NCI-H510A treated with DMSO at 0.1 percent for 48 hours (cell line): ENCODE data around the gene ATP5MC2.
"Not testable (repeated sequence)": the region's sequence is repeated elsewhere in the genome, so short reads cannot be mapped to it uniquely, and the experiment has no call there.

Experiments used
- DNase-seq: peaks from one replicate; lab custom pipeline; 2025; lab: John Stamatoyannopoulos, UW

Gene ATP5MC2

GRCh38 chr12:53694756-53695151 lies 18.9 kb upstream of the ATP5MC2 start:
- DNase-seq: no peak

DNA sequence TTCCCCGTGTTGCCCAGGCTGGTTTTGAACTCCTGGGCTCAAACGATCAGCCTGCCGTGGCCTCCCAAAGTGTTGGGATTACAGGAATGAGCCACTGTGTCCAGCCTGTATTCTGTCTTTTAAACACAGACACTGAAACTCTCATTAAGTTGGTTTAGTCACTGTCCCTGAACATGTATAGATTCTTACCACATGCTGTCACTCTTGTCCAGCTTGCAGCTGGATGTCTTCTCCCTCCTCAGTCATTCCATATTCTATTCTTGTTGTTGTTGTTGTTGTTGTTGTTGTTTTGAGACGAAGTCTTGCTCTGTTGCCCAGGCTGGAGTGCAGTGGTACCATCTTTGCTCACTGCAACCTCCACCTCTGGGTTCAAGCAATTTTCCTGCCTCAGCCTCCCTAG lies 12.3 kb upstream of the ATP5MC2 start:
- DNase-seq: no peak

- no peak for DNase-seq
Measured at GRCh38 chr12:53686436-53686835, 10.6 kb upstream of the ATP5MC2 start.

DNA sequence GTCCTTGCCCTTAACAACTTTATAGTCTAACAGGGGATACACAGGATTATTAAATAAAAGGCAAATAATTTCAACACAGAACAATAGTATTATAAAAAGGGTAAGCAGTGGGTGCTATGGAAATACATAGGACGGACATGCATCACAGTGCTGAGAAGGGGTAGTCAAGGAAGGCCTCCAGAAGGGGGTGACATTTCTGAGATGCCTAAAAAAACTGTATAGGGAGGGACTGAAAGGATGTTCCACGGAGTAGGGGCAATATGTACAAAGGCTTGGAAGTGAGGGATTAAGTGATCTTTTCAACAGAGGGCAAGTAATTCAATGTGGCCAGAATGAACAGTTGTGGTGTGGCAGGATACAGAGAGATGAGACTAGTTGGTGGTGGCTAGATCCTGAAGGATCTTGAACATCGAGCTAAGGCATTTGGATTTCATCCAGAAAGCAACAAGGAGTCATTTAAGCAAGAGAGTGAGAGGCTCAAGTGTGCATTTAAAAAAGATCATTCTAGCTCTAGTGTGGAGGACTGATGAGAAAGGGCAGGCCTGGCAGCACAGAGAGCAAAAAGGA lies 8.9 kb upstream of the ATP5MC2 start:
- DNase-seq: no peak

DNA sequence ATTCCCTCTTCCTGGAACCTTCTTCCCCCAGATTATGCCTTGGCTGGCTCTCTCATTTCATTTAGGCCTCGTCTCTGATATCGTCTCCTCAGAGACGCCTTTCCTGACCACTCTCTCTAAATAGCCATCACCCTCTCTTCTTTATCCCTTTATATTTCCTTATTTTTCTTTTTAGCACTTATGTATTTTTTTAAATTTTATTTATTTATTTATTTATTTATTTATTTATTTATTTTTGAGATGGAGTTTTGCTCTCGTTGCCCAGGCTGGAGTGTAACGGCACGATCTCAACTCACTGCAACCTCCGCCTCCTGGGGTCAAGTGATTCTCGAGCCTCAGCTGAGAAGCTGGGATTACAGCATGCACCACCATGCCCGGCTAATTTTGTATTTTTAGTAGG lies 8.1 kb upstream of the ATP5MC2 start:
- DNase-seq: no peak

DNA sequence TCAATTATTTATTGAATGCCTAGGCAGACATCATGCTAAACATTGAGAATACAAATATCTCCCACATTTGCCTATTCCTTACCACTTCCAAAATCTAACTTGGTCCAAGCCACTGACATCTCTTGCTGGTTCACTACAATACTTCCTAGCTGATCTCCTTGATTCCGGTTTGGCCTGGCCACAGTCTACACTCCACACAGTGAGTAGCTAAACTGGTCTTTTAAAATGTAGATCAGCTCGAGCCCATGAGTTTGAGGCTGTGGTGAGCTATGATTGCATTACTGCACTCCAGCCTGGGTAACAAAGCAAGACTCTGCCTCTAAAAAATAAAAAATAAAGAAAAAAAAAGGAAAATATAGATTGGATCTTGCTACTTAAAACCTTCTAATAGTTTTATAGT lies 7.6 kb upstream of the ATP5MC2 start:
- DNase-seq: no peak

GRCh38 chr12:53680061-53680460 lies 4.2 kb upstream of the ATP5MC2 start:
- not testable (repeated sequence) for DNase-seq

GRCh38 chr12:53677800-53678148 lies 1.9 kb upstream of the ATP5MC2 start:
- DNase-seq: no peak

GRCh38 chr12:53677016-53677799 lies 1.3 kb upstream of the ATP5MC2 start:
- DNase-seq: no peak

- no peak for DNase-seq
Measured at GRCh38 chr12:53676656-53677015, 753 bp upstream of the ATP5MC2 start.

DNA sequence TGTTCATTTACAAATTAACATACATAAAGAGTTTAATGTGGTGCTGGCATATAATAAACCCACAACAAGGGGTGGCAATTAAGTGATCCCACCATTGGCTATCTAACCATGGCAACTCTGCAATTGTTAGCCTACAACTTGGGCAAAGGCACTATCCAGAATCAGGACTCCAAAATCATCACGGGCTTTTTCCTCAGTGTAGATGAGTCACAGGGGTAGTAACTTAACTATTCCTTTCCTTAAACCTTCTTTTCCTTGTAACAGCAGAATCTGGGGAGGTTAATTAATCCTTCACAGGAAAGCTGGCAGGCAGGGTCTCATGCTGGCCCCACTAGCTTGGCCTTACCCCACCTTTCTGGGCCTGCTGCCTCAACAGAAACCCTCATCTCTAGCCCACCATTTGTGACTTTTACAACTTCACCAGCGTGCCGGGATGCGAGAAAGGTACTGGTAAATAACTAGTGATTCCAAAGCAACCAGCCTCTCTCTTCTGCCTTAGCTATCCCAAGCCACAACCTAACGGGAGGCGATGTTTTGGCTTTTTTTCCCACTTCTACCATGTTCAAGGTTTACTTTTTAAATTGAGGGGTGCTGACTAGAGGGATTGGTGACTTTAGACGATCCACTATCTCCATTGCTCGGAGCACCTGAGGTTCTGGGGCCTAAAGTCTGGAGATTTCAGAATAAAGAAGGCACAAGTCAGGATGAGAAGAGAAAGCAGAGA lies 744 bp downstream of the ATP5MC2 start:
- DNase-seq: peak; percentile 39

- no peak for DNase-seq
Measured at GRCh38 chr12:53670971-53671370, 4.9 kb downstream of the ATP5MC2 start.

DNA sequence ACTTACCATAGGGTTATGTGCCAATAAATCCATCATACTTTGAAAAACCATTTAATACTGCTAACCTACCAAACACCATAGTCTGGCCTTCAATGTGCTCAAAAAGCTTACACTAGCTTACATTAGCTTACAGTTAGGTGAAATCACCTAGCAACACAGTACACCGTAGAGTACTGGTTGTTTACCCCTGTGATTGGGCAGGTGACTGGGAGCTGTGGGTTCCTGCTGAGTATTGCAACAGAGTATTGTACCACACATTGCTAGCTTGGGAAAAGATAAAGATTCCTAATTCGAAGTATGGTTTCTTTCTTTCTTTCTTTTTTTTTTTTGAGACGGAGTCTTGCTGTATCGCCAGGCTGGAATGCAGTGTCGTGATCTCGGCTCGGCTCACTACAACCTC lies 5.6 kb downstream of the ATP5MC2 start:
- DNase-seq: no peak

DNA sequence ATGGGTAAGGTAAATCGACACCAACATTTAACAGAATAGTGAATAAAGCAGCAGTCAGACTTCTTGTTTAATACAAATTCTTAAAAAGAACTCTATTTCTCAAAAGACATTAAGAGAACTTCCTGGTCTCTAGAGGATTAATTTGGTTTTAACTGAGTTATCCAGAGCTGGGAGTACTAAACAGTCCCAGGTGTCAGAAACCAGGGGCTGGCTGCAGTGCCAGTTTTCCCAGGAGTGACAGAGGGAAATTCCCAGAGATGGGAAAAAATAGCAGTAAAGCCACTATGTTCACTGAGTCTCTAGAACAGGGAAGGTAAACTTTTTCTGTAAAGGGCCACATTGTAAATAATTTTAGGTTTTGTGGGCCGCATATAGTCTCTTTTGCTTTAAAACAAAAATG lies 8.8 kb downstream of the ATP5MC2 start:
- DNase-seq: no peak

DNA sequence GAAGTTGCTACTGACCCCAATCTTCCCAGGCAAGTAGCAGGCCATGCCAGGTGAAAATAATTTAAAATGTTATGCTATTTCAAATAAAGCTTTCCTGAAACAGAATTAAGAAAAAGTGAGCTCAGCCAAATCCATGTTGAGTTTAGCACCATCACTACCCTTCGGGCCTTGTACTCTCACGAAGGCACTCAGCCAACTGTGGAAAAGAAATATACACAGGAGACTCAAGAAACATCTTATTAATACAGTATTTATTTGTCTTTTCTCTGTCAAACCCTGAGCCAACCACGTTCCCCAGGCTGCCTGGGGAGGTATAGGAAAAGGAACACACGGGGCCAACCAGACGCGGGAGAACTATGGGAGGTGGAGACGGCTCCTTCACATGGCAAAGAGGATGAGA lies 10.9 kb downstream of the ATP5MC2 start:
- no peak for DNase-seq

DNA sequence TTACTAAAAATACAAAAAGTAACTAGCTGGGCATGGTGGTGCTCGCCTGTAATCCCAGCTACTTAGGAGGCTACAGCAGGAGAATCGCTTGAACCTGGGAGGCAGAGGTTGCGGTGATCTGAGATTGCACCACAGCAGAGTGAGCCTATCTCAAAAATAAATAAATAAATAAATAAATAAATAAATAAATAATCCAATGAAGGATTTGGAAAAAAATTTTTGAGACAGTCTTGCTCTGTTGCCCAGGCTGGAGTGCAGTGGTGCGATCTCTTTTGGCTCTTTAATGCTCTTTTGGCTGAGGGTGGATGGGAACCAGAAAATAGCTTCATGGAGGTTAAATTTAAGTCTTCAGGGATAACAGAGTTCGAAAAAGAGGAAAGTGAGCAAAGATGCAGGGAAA lies 11.7 kb downstream of the ATP5MC2 start:
- no peak for DNase-seq

GRCh38 chr12:53660041-53660440 lies 15.8 kb downstream of the ATP5MC2 start:
- no peak for DNase-seq

DNA sequence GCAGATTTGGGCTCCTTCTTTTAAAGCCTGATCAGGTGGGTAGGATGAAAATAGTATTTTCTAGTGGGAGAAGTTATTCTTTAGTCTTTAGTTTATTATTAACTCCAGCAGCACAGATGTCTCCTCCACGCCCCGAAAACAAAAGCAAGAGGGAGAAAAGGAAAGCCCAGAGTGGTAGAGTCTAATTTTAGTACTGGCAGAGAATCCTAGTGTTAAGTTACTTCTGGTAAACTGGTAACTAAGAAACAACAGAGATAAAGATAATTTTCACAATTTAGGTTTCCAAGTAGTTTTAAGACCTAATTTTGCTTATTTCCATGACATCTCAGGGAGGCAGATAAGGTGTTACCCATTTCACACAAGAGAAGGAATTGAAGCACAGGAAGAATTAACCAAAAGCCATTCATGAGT lies 16.3 kb downstream of the ATP5MC2 start:
- DNase-seq: no peak

- DNase-seq: peak; percentile 21
Measured at GRCh38 chr12:53659011-53659551, 16.8 kb downstream of the ATP5MC2 start.

DNA sequence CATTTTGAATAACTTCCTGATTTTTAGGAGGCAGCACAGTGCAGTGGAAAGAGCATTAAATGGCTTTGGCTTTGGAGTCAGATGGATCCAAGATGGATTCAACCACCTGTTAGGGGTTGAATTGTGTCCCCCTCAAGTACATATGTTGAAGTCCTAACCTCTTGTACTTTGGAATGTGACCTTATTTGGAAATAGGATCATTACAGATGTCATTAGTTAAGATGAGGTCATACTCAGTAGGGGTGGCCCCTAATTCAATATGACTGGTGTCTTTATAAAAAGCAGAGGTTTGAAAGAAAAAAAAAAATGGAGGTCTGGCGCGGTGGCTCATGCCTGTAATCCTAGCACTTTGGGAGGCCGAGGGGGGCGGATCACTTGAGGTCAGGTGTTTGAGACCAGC lies 18.8 kb downstream of the ATP5MC2 start:
- DNase-seq: no peak

- DNase-seq: no peak
Measured at GRCh38 chr12:53653595-53653994, 22.3 kb downstream of the ATP5MC2 start.

DNA sequence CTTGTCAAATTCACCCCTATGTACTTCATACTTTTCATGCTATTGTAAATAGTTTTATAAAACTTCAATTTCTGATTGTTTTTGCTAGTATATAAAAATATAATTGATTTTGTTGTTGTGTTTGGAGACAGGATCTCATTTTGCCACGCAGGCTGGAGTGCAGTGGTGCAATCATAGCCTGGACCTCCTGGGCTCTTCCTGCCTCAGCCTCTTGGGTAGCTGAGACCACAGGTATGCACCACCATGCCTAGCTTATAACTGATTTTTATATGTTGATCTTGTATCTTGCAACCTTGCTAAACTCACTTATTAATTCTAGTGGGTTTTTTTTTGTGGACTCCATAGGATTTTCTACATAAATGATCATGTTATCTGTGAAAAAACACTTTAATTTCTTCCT lies 23.5 kb downstream of the ATP5MC2 start:
- no peak for DNase-seq

DNA sequence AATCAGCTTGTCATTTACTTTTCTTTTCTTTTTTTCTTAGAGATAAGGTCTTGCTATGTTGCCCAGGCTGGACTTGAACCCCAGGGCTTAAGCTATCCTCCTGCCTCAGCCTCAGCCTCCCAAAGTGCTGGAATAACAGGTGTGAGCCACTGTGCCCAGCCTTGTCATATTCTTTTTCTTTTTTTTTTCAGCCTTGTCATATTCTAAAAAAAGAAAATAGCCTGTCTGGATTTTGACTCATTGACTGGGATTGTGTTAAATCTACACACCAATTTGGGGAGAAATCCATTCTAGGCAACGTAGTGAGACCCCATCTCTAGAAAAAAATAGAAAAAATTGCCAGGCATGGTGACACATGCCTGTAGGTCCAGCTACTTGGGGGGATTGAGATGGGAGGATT lies 24.1 kb downstream of the ATP5MC2 start:
- no peak for DNase-seq
